Kidney epithelial cell (primary cell): ENCODE measurements around the gene OPCML. TPM values are rescaled to one million over a fixed set of nuclear protein-coding genes. Genes with fewer than 3 reads are reported as not detected.

Experiments
- DNase-seq: peaks from one replicate; pipeline ENCODE4 v3.0.0-alpha.2; 2010; ENCODE audit warnings: low read depth
- H3K27me3 ChIP-seq: 2 replicates; pipeline ENCODE4 v1.6.0; 2011; ENCODE audit warnings: low read length; ENCODE audit not compliant: control insufficient read depth, insufficient read depth
- H3K36me3 ChIP-seq: 2 replicates; pipeline ENCODE4 v1.5.1; 2011; ENCODE audit warnings: low read length; ENCODE audit not compliant: control insufficient read depth, insufficient read depth
- H3K4me3 ChIP-seq: 2 replicates; pipeline ENCODE4 v1.5.1; 2011; ENCODE audit warnings: low read depth, mild to moderate bottlenecking, control low read depth, low read length
- total RNA-seq: library from RNA; depleted of rRNA; stranded (reverse); fragments of >200 nt; gene quantifications from 2 replicates; pipeline ENCODE4 v1.2.3, GENCODE V29; 2015
- TF ChIP-seq, protein P1 (sequence below): IDR thresholded peaks from 2 replicates; pipeline ENCODE4 v1.5.1; 2011; ENCODE audit warnings: mild to moderate bottlenecking, moderate library complexity, low read length, control low read depth, inconsistent platforms; ENCODE audit not compliant: insufficient read depth, poor library complexity, severe bottlenecking

OPCML gene
- total RNA-seq, 1 donor from 2014 or later: under 0.01 TPM

DNA sequence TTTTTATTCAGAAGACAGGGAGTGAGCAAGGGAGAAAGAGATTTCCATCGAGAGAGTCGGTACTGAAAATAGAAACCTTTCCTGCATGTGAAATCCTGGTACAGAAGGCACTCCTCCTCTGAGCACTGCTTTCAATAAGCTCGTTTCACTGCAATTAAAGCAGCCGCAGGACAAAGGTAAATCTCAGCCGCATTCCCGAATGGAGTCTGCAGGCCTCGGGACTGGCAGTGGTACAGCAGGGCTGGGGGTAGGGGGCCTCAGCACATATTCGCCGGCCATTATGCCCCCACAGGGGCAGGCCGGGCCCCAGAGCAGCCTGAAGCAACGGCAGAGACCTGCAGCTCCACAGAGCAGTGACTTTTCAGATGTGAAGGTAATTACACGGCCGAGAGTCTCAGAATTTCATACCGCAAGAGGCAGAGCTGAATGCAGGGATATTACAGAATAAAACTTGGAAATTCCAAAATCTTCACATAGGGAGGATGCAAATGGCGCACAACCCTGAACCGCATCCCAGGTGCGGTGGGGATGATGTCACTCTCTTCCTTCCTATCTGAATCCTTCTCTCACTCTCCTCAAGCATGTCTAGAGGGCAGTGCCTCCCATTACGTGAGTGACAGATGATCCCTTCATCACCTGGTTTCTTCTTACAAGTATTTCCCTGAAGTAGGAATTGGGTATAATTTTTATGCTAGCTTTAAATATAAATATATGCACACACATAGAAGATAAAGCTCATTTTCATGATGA is 622.1 kb downstream of the OPCML start:
- no peak overlapping the region for H3K4me3 ChIP-seq
- no peak for DNase-seq
- H3K36me3 ChIP-seq: no peaks in the 10 kb centered on the region
- TF ChIP-seq, protein P1, sequence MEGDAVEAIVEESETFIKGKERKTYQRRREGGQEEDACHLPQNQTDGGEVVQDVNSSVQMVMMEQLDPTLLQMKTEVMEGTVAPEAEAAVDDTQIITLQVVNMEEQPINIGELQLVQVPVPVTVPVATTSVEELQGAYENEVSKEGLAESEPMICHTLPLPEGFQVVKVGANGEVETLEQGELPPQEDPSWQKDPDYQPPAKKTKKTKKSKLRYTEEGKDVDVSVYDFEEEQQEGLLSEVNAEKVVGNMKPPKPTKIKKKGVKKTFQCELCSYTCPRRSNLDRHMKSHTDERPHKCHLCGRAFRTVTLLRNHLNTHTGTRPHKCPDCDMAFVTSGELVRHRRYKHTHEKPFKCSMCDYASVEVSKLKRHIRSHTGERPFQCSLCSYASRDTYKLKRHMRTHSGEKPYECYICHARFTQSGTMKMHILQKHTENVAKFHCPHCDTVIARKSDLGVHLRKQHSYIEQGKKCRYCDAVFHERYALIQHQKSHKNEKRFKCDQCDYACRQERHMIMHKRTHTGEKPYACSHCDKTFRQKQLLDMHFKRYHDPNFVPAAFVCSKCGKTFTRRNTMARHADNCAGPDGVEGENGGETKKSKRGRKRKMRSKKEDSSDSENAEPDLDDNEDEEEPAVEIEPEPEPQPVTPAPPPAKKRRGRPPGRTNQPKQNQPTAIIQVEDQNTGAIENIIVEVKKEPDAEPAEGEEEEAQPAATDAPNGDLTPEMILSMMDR: no peak
- H3K27me3 ChIP-seq: no peaks in the 10 kb centered on the region

DNA sequence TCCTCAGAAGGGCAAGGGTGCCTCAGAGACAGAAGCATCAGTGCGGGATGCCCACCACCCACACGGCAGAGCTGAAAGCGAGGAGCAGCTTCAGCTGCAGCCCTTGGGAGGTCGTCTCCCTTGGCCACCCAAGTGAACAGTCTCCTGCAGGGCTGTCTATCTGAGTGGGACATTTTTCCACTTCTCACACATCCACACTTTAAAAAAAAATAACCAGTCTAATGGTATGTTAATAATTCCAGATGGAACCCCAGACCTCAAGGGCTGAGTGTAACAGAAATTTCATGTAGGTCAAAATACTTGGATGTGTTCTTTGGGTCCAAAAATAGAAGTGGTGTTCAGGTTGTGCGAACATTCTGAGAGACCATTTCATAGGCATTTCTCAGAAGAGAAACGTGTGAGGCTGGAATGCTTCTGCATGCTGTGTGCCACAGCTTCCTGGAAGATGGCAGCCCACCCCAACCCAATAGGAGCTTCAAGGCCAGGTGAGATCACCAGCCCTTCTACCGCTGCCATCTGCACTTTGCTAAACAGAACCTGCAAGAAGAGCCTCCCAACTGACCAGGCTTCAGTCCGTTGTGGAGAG is 623.2 kb downstream of the OPCML start:
- TF ChIP-seq, protein P1: no peak
- Histone ChIP-seq H3K36me3 (no peaks in the 10 kb centered on the region), H3K27me3 (no peaks in the 10 kb centered on the region), H3K4me3 (no peak overlapping the region)
- no peak for DNase-seq

DNA sequence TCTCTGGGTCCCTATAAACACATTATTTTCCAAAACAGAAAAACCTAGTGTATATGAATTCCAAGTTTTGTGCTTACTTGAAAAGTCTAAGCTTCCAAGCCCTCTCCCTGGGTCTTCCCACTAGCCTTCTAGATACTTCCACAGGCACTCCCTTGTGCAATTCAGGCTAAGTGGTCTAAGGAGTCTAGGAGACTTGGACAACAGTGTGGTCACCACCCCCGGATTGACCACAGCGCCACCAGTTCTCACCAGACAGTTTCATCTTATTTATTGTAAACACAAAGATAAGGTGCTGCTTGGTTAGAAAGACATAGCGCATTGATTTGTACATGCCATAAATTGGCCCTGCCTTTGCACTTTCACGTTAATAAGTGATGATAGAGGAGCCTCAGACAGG is 623.9 kb downstream of the OPCML start:
- H3K4me3 ChIP-seq: no peak overlapping the region
- TF ChIP-seq, protein P1: no peak
- no peak for DNase-seq
- no peaks in the 10 kb centered on the region for H3K27me3 ChIP-seq
- no peaks in the 10 kb centered on the region for H3K36me3 ChIP-seq

DNA sequence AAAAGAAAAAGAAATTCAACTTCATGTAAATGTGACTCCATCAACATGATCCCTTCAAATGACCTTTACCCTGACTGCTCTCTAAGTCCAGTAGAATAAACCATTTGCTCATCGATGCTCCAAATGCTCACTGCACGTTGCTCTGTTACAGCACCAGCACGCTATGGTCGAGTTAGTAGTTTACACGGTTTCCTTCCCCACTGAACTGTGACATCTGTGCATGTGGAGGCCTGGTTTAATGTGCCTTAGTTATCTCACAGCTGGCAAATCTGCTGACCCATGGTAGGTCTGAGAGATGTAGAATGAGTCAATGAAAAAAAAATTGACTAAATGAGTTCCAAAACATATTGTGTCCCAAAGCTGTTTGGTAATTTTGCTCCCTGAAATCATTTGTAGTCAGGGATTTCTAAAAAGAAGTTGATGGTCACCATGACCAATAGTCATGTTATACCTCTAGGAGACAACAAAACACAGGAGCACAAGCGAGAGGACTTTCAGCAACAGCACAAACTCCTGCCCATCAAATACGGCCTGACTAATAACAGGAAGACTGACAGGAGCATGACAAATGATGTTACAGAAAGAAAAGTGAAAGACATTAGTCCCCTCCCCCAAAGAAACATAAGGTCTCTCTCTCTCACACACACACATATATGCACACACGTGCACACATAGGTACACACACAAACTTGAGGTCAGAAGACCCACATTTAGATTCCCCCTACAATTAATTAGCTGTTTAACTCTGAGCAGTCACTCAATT is 624.5 kb downstream of the OPCML start:
- H3K36me3 ChIP-seq: no peaks in the 10 kb centered on the region
- H3K4me3 ChIP-seq: no peak overlapping the region
- no peak for DNase-seq
- no peaks in the 10 kb centered on the region for H3K27me3 ChIP-seq
- TF ChIP-seq, protein P1: no peak

DNA sequence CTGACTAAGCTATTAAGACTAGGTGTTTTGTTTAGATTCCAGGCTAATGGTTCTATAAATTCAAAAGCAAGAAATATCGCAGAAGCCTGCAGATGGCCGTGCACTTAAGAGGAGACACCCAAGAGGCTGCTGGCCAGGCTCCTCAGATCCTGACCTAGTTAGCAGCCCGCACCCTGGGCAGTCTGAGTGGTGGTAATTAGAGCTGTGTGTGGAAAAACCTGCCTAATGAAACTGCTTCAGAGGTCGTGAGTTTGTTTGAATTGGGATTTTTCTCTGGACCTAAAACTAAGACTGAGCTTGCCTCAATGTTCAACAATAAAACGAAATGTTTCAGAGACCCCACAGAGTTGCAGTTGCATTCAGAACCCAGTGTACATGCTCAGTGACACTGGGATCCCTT is 627.7 kb downstream of the OPCML start:
- TF ChIP-seq, protein P1: no peak
- no peak for DNase-seq
- H3K36me3 ChIP-seq: no peaks in the 10 kb centered on the region
- no peak overlapping the region for H3K4me3 ChIP-seq
- no peaks in the 10 kb centered on the region for H3K27me3 ChIP-seq
